Measurements from ENCODE around the gene MT1X.

The MT1X gene

DNA sequence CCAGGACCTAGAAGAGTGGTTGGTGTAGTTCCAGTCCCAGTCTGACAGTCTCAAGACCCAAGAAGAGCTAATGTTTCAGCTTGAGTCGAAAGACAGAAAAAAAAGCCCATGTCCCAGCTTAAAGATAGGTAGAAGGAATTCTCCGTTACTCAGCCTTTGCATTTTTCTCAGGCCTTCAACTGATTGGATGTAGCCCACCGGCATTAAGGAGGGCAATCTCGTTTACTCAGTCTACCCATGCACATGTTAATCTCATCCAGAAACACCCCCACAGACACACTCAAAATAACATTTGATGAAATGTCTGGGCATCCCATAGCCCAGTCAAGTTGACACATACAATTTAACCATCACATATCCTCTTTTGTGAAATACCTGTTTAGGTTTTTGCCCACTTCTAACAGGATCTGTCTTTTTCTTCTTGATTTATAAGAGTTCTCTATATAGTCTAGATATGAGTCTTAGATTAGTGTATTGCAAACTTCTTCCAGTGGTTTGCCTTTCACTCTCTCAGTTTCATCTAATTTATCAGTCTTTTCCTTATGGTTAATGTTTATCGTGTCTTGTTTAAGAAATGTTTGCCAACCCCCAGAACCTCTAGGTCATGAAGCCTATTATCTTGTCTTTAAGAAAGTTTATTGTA is 40.1 kb downstream of the MT1X start:
- Histone ChIP-seq H3K27me3 (ENCODE audit: low read depth) (peaks cover 15% of the 10 kb centered on the region), H3K4me3 (no peak overlapping the region), H3K36me3 (replicated peaks) (no peaks in the 10 kb centered on the region; the same call in 1 of the 2 replicates), H3K4me1 (no peaks in the 10 kb centered on the region), H3K9me3 (no peaks in the 10 kb centered on the region)
- no peak for DNase-seq (ENCODE audit: low spot score in 2 of 2)
- in situ Hi-C loops (cut with MboI; ENCODE audit: low sequenced_read_pairs), result no loop called here

- H3K9me3 ChIP-seq, result no peaks in the 10 kb centered on the region
- peaks cover 8% of the 10 kb centered on the region; the same call in 1 of the 2 replicates for H3K4me1 ChIP-seq
- H3K36me3 ChIP-seq (replicated peaks), result no peaks in the 10 kb centered on the region; the same call in 1 of the 2 replicates
- in situ Hi-C loops (cut with MboI; ENCODE audit: low sequenced_read_pairs), result no loop called here
- peaks cover 15% of the 10 kb centered on the region for H3K27me3 ChIP-seq (ENCODE audit: low read depth)
- no peak for DNase-seq (ENCODE audit: low spot score in 2 of 2)
- H3K4me3 ChIP-seq, result no peak overlapping the region
These were observed 41.9 kb downstream of the MT1X start for GRCh38 chr16:56724191-56724590.

GRCh38 chr16:56726283-56726682 is 44.0 kb downstream of the MT1X start:
- in situ Hi-C loops (cut with MboI; ENCODE audit: low sequenced_read_pairs), result no loop called here
- no peak for DNase-seq (ENCODE audit: low spot score in 2 of 2)
- Histone ChIP-seq H3K9me3 (no peaks in the 10 kb centered on the region), H3K36me3 (replicated peaks) (no peaks in the 10 kb centered on the region; the same call in 1 of the 2 replicates), H3K4me3 (no peak overlapping the region), H3K27me3 (ENCODE audit: low read depth) (peaks cover 4% of the 10 kb centered on the region), H3K4me1 (peaks cover 18% of the 10 kb centered on the region)

- peaks cover 18% of the 10 kb centered on the region for H3K4me1 ChIP-seq
- no peaks in the 10 kb centered on the region for H3K9me3 ChIP-seq
- in situ Hi-C loops (cut with MboI; ENCODE audit: low sequenced_read_pairs), result no loop called here
- no peaks in the 10 kb centered on the region for H3K36me3 ChIP-seq (replicated peaks)
- no peak for DNase-seq (ENCODE audit: low spot score in 2 of 2)
- no peaks in the 10 kb centered on the region; the same call in 1 of the 2 replicates for H3K27me3 ChIP-seq (ENCODE audit: low read depth)
- H3K4me3 ChIP-seq, result no peak overlapping the region
These were observed 44.7 kb downstream of the MT1X start for GRCh38 chr16:56726926-56727325.

DNA sequence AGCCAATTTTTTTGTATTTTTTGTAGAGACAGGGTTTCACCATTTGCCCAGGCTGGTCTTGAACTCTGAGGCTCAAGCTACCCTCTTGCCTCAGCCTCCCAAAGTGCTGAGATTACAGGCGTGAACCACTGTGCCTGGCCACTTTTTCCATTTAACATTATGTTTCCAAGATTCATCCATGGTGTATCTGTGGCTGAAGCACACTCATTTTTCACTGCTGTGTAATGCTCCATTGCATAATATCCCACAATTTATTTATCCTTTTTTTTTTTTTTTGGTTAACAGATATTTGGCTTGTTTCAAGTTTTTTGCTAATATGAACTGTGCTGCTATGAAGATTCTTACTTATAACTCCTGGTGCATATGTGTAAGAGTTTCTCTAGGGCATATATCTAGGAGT is 45.8 kb downstream of the MT1X start:
- no peaks in the 10 kb centered on the region for H3K36me3 ChIP-seq (replicated peaks)
- H3K4me1 ChIP-seq, result peaks cover 18% of the 10 kb centered on the region
- no peak overlapping the region for H3K4me3 ChIP-seq
- in situ Hi-C loops (cut with MboI; ENCODE audit: low sequenced_read_pairs), result no loop called here
- no peak for DNase-seq (ENCODE audit: low spot score in 2 of 2)
- H3K9me3 ChIP-seq, result no peaks in the 10 kb centered on the region
- no peaks in the 10 kb centered on the region for H3K27me3 ChIP-seq (ENCODE audit: low read depth)

- no peak for DNase-seq (ENCODE audit: low spot score in 2 of 2)
- in situ Hi-C loops (cut with MboI; ENCODE audit: low sequenced_read_pairs), result no loop called here
- H3K4me3 ChIP-seq, result peak overlapping the region; percentile 96
- H3K9me3 ChIP-seq, result no peaks in the 10 kb centered on the region
- no peaks in the 10 kb centered on the region for H3K27me3 ChIP-seq (ENCODE audit: low read depth)
- peaks cover 18% of the 10 kb centered on the region for H3K4me1 ChIP-seq
- H3K36me3 ChIP-seq (replicated peaks), result no peaks in the 10 kb centered on the region
These were observed 46.9 kb downstream of the MT1X start for GRCh38 chr16:56728980-56729734.

- in situ Hi-C loops (cut with MboI; ENCODE audit: low sequenced_read_pairs), result no loop called here
- Histone ChIP-seq H3K27me3 (ENCODE audit: low read depth) (no peaks in the 10 kb centered on the region), H3K9me3 (no peaks in the 10 kb centered on the region), H3K4me3 (peak within 1 kb of the TSS; percentile 96), H3K36me3 (replicated peaks) (no peaks in the 10 kb centered on the region), H3K4me1 (peaks cover 18% of the 10 kb centered on the region)
- DNase-seq (ENCODE audit: low spot score in 2 of 2), result peak; percentile 84 to 94
These were observed 47.7 kb downstream of the MT1X start, which contains the start of gene NUP93 for GRCh38 chr16:56729735-56730662. NUP93 (plus strand) TSS chr16:56730129; CDS start chr16:56748248, 18,119 bp downstream.

DNA sequence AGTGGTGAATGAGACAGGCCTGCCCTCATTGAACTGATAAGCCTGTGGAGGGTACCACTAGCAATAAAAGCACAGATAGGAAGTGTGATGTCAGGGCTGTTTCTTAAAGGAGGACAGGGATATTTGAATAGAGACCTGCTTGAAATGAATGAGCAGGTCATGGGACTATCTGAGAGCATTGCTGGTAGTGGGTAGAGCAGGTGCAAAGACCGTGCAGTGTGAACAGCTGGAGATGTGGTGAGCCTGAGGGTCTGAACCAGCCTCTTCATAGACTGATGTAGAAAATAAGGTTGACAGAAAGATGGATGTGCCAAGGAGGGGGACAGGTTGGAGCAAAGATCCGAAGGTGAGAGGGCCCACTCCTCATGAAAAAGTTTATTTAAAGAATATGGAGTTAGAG is 50.1 kb downstream of the MT1X start:
- in situ Hi-C loops (cut with MboI; ENCODE audit: low sequenced_read_pairs), result no loop called here
- Histone ChIP-seq H3K4me3 (no peak overlapping the region), H3K27me3 (ENCODE audit: low read depth) (no peaks in the 10 kb centered on the region), H3K4me1 (peaks cover 18% of the 10 kb centered on the region), H3K36me3 (replicated peaks) (no peaks in the 10 kb centered on the region), H3K9me3 (no peaks in the 10 kb centered on the region)
- DNase-seq (ENCODE audit: low spot score in 2 of 2), result no peak

GRCh38 chr16:56732832-56733231 is 50.6 kb downstream of the MT1X start:
- Histone ChIP-seq H3K36me3 (replicated peaks) (no peaks in the 10 kb centered on the region), H3K4me1 (peaks cover 18% of the 10 kb centered on the region), H3K27me3 (ENCODE audit: low read depth) (no peaks in the 10 kb centered on the region), H3K9me3 (no peaks in the 10 kb centered on the region), H3K4me3 (no peak overlapping the region)
- no peak for DNase-seq (ENCODE audit: low spot score in 2 of 2)
- in situ Hi-C loops (cut with MboI; ENCODE audit: low sequenced_read_pairs), result no loop called here
